GM18519 (cell line): Measurements from ENCODE around the gene ADCY2.
A peak's percentile ranks its signal among the peaks of the same experiment; 100 is the strongest.

ENCODE experiments used
- ATAC-seq: cut with Tn5 transposase; IDR thresholded peaks from one replicate; pipeline ENCODE4 v1.9.1; 2021; ENCODE audit warnings: mild to moderate bottlenecking, moderate library complexity; ENCODE audit not compliant: unreplicated experiment, low FRiP score

The ADCY2 gene

GRCh38 chr5:7642029-7642428 is 246.1 kb downstream of the ADCY2 start:
- peak; percentile 62 for ATAC-seq

GRCh38 chr5:7644723-7645122 is 248.8 kb downstream of the ADCY2 start:
- no peak for ATAC-seq

GRCh38 chr5:7650755-7651154 is 254.8 kb downstream of the ADCY2 start:
- no peak for ATAC-seq

GRCh38 chr5:7653046-7653445 is 257.1 kb downstream of the ADCY2 start:
- ATAC-seq, result no peak

GRCh38 chr5:7657153-7657552 is 261.2 kb downstream of the ADCY2 start:
- no peak for ATAC-seq

GRCh38 chr5:7659420-7659819 is 263.5 kb downstream of the ADCY2 start:
- ATAC-seq, result no peak

- ATAC-seq, result no peak
Observed at GRCh38 chr5:7662289-7662688, 266.4 kb downstream of the ADCY2 start.

- ATAC-seq, result no peak
Observed at GRCh38 chr5:7663808-7664207, 267.9 kb downstream of the ADCY2 start.

GRCh38 chr5:7664208-7664607 is 268.3 kb downstream of the ADCY2 start:
- ATAC-seq, result no peak

- no peak for ATAC-seq
Observed at GRCh38 chr5:7667216-7667767, 271.4 kb downstream of the ADCY2 start.

GRCh38 chr5:7668161-7668560 is 272.2 kb downstream of the ADCY2 start:
- no peak for ATAC-seq

- ATAC-seq, result no peak
Observed at GRCh38 chr5:7668627-7669026, 272.7 kb downstream of the ADCY2 start.

- ATAC-seq, result no peak
Observed at GRCh38 chr5:7671381-7671993, 275.5 kb downstream of the ADCY2 start.

- ATAC-seq, result no peak
Observed at GRCh38 chr5:7673658-7674057, 277.7 kb downstream of the ADCY2 start.

GRCh38 chr5:7676455-7676854 is 280.5 kb downstream of the ADCY2 start:
- ATAC-seq, result no peak

- no peak for ATAC-seq
Observed at GRCh38 chr5:7678030-7678429, 282.1 kb downstream of the ADCY2 start.

- no peak for ATAC-seq
Observed at GRCh38 chr5:7679663-7680062, 283.7 kb downstream of the ADCY2 start.

- ATAC-seq, result no peak
Observed at GRCh38 chr5:7680260-7680659, 284.3 kb downstream of the ADCY2 start.

- no peak for ATAC-seq
Observed at GRCh38 chr5:7682379-7682778, 286.4 kb downstream of the ADCY2 start.

GRCh38 chr5:7683753-7684152 is 287.8 kb downstream of the ADCY2 start:
- no peak for ATAC-seq

- no peak for ATAC-seq
Observed at GRCh38 chr5:7684826-7685225, 288.9 kb downstream of the ADCY2 start.

GRCh38 chr5:7686794-7687193 is 290.9 kb downstream of the ADCY2 start:
- no peak for ATAC-seq

GRCh38 chr5:7690557-7690956 is 294.6 kb downstream of the ADCY2 start:
- ATAC-seq, result no peak
